ENCODE measurements around the gene IER3IP1. TPM values are rescaled to one million over a fixed set of nuclear protein-coding genes. Genes with fewer than 3 reads are reported as not detected.
A peak's percentile ranks its signal among the peaks of the same experiment; 100 is the strongest.

IER3IP1 gene
- total and polyA plus RNA-seq, 2 of the 4 experiments (the other 2 are of a cell fraction): 7.0 to 11.7 TPM

DNA sequence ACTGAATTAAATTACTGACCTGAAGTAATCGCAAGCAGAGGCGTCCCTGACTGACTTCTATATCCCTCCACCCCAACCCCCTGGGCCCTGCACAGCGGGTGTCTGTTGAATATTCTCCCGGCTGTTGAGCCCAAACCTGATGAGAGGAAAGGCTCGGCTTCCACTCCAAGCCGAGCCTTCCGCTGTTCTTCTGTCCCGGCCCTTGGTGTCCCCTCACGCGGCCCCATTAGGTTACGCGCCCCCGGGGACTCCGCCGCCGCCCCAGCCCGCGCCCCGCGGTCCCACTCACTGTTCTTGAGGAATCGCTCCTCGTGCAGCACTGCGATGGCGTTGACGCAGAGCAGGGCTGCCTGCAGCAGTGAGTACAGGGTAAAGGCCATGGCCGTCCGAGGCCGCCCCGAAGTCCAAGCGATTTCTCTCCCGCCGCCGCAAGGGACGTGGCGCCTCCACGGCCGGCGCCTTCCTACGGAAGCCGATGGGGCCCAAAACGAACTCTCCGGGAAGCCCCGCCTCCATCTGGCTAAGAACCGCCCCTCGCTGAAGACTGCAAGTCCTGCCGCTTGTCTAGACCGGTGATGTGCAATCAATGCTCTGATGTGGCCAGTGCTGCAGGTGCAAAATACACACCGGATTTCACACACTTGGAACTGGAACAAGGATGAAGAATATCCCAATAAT, at the start of gene IER3IP1 (continued):
- TF ChIP-seq SMC3 (IDR thresholded peaks at IDR 0.05; ENCODE audit: low read depth, low read length) (no peak), BHLHE40 (IDR thresholded peaks at IDR 0.05; ENCODE audit: low read depth, low read length) (0 out of 2 replicates have a peak, but pooled peaks have one; percentile 7), FOS (IDR thresholded peaks at IDR 0.05; ENCODE audit: low read depth, low read length) (no peak), MXI1 (IDR thresholded peaks at IDR 0.05; ENCODE audit: borderline replicate concordance, low read depth, low read length) (peak; percentile 42; the same call in 1 of the 2 replicates)

DNA sequence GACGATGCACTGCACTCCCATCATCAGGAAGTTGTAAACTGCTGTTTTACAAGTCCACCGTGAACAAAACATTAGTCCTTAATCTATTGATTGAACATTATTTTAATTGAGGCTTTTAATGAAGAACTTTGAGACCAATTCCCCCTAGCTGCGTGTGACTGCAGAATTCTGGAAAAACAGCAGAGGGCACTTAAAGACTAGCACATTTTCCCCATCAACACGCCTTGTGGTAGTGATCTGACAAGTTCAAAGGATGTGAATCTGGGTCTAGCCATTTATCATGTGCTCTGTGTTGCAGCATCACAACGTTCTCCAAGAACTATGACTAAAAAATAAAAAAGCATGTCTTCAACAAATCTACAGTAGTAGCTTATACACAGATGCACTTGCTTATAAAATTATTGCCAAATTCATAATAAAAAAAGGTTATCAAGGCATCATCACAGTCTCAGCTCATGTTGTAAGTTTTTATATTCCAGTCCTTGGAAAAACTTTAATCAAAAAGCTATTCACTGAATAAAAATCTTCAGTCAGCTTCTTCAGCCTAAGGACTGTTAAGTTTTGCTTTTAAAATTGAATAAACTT, 39.5 kb upstream of the IER3IP1 start:
- no peak overlapping the region for H2BK20ac ChIP-seq (ENCODE audit: low read depth, low read length)
- DNase-seq (peak; percentile 52), ATAC-seq (ENCODE audit: low read depth) (peak; percentile 80)
- no peak overlapping the region for H3K14ac ChIP-seq (replicated peaks; ENCODE audit: low read depth, low read length)
- no peak overlapping the region for H2AK9ac ChIP-seq (replicated peaks; ENCODE audit: low read depth, low read length, poor library complexity)
- H3K9me1 ChIP-seq (ENCODE audit: insufficient read depth, low read length): no peaks in the 10 kb centered on the region
- in situ Hi-C loops (cut with MboI; ENCODE audit: low sequenced_read_pairs) (loop anchor here (10.0 kb wide), 1 partner anchor 529 kb away; no protein-coding TSS in a partner anchor), dilution Hi-C loops (cut with HindIII; ENCODE audit: low sequenced_read_pairs, unreplicated experiment) (no loop called here), intact Hi-C loops (cut with micrococcal nuclease) (loop anchor here (1.0 kb wide), 1 partner anchor 534 kb away; no protein-coding TSS in a partner anchor)
- H3K4me2 ChIP-seq (ENCODE audit: low read depth, low read length): no peak overlapping the region
- H4K20me1 ChIP-seq (ENCODE audit: insufficient read depth, low read length): no peaks in the 10 kb centered on the region
- H3K4ac ChIP-seq (ENCODE audit: low read depth, low read length): no peak overlapping the region
- H3K4me3 ChIP-seq (ENCODE audit: insufficient read depth, low read depth, low read length): no peak overlapping the region
- no peak overlapping the region for H2AK5ac ChIP-seq (ENCODE audit: low read depth, low read length)
- no peak overlapping the region for H3K18ac ChIP-seq (ENCODE audit: low read depth, low read length)
- H3K27me3 ChIP-seq (ENCODE audit: control insufficient read depth, insufficient read depth, low read length): peaks cover 3% of the 10 kb centered on the region
- H3K9me3 ChIP-seq (ENCODE audit: control insufficient read depth, insufficient read depth, low read length): no peaks in the 10 kb centered on the region
- no peak overlapping the region for H2BK120ac ChIP-seq (ENCODE audit: low read depth, low read length)
- H3K23ac ChIP-seq (ENCODE audit: low read depth, low read length): no peak overlapping the region
- H4K8ac ChIP-seq (ENCODE audit: low read depth in 2 of 2, low read length in 2 of 2): no peak overlapping the region
- H3K4me1 ChIP-seq (ENCODE audit: control insufficient read depth, insufficient read depth, low read length): no peaks in the 10 kb centered on the region
- H2AFZ ChIP-seq (replicated peaks; ENCODE audit: low read length, poor library complexity): no peak overlapping the region
- ChIA-PET CTCF (interaction anchor here (0.6 to 2.0 kb wide), 6 partner anchors 10 to 540 kb away, joined by 3 to 9 read pairs (median 3); no protein-coding TSS in a partner anchor), POLR2A (ENCODE audit: unreplicated experiment) (no interaction called here)
- no peak overlapping the region for H4K91ac ChIP-seq (ENCODE audit: insufficient read depth, low read depth, low read length)
- BruUV-seq (replicated peaks): no TSS peak
- no CpG with 5 or more reads among the region's 5 CpGs for WGBS, 2 experiments (ENCODE audit: extremely low coverage in 2 of 2, insufficient read length in 1 of 2)
- H3K79me1 ChIP-seq (ENCODE audit: low read depth in 1 of 2, low read length in 2 of 2): no peaks in the 10 kb centered on the region
- no peak overlapping the region for H4K5ac ChIP-seq (ENCODE audit: low read depth, low read length)
- no peak overlapping the region for H2BK5ac ChIP-seq (ENCODE audit: low read depth, low read length, poor library complexity, severe bottlenecking)
- no peak overlapping the region for H3K27ac ChIP-seq (ENCODE audit: insufficient read depth, low read length)
- H3K56ac ChIP-seq (ENCODE audit: extremely low read depth, insufficient read depth, low read length): no peak overlapping the region
- H3K9ac ChIP-seq (ENCODE audit: low read depth, low read length): no peak overlapping the region
- H2BK15ac ChIP-seq (ENCODE audit: low read depth, low read length): no peak overlapping the region
- H3K36me3 ChIP-seq (ENCODE audit: control insufficient read depth, insufficient read depth, low read length): no peaks in the 10 kb centered on the region
- TF ChIP-seq RCOR1 (IDR thresholded peaks at IDR 0.05; ENCODE audit: insufficient replicate concordance, low read length): no peak
- TF ChIP-seq FOS (IDR thresholded peaks at IDR 0.05; ENCODE audit: low read depth, low read length): no peak
- TF ChIP-seq, protein P1, sequence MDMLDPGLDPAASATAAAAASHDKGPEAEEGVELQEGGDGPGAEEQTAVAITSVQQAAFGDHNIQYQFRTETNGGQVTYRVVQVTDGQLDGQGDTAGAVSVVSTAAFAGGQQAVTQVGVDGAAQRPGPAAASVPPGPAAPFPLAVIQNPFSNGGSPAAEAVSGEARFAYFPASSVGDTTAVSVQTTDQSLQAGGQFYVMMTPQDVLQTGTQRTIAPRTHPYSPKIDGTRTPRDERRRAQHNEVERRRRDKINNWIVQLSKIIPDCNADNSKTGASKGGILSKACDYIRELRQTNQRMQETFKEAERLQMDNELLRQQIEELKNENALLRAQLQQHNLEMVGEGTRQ (IDR thresholded peaks at IDR 0.05; ENCODE audit: low read depth, low read length): no peak
- TF ChIP-seq CEBPB (IDR thresholded peaks at IDR 0.05; ENCODE audit: low read depth, low read length): no peak
- no peak for TF ChIP-seq NFE2L2 (IDR thresholded peaks at IDR 0.05; ENCODE audit: low read depth, low read length)
- TF ChIP-seq CTCF (conservative IDR thresholded peaks at IDR 0.05; ENCODE audit: low read depth, low read length): peak; percentile 57
- TF ChIP-seq MAFK (IDR thresholded peaks at IDR 0.05; ENCODE audit: low read depth, low read length): no peak
- TF ChIP-seq POLR2A (IDR thresholded peaks at IDR 0.05; ENCODE audit: low read depth, low read length): no peak
- peak; percentile 70 for TF ChIP-seq RAD21 (IDR thresholded peaks at IDR 0.05; ENCODE audit: low read length)
- peak; percentile 45 for TF ChIP-seq SMC3 (IDR thresholded peaks at IDR 0.05; ENCODE audit: low read depth, low read length)
- TF ChIP-seq MAZ (IDR thresholded peaks at IDR 0.05; ENCODE audit: borderline replicate concordance, low read depth, low read length): no peak
- no peak for TF ChIP-seq RFX5 (IDR thresholded peaks at IDR 0.05; ENCODE audit: low read depth, low read length)

Data from IMR-90 (cell line).